Embryonic facial prominence (tissue), 1 donor: ENCODE results near the gene SYS1.

Source experiments
- DNase-seq: peaks from one replicate; pipeline ENCODE4 v3.0.0-alpha.2; 2016; ENCODE audit errors: extremely low spot score

SYS1 gene

DNA sequence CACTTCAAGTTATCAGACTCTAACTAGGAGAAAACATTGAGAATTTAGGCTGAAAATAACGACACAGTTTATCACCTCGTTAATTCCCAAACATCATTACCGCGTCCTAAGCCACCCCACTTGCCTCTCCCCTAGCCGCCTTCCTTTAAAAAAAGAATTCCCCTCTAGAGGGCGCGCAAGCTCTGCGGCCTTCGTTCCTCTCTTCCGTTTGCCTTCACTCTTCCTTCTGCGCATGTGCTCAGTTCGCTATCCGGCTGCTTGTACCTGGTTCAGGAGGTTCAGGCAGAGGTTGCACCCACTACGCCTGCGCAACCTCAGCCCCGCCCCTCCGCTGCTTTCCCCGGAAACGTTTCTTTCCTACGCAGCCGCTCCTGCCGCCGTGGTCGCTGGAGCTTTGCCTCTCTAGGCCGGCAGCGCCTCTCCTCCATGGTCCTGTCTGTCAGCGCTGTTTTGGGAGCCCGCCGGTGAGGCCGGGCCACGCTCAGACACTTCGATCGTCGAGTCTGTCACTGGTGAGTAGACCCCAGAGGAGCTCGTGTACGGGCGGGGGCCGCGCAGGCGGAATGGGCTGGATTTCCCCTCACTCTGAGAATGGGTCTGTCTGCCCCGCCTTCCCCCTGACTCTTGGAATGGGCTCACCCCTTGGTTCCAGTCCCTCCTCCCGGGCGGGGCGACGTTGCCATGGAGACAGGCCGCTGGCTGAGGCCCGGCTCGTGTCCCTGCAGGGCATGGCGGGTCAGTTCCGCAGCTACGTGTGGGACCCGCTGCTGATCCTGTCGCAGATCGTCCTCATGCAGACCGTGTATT is at the start of gene SYS1:
Gene SYS1, plus strand, starts transcription at position 353 of the 807 bp plus-strand sequence. Its CDS starts 376 bp downstream, at position 729.
- DNase-seq: peak; percentile 98

DNA sequence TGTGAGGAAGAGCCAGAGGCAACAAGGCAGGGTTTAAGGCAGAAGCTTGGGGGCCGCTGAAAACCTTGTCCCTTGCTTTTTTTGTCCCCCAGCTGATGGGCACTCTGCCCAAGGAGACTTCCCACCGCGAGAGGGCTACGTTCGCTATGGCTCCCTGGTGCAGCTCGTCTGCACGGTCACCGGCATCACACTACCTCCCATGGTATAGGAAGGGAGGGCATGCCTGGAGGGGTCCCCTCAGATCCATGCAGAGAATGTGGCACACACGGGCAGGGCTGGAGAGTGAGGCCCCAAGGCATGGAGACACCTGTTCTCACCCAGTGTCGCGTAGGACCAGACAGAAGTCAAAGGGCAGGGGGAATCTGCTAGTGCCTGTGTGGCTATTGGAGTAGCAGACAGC is 49.0 kb upstream of the SYS1 start:
- no peak for DNase-seq

DNA sequence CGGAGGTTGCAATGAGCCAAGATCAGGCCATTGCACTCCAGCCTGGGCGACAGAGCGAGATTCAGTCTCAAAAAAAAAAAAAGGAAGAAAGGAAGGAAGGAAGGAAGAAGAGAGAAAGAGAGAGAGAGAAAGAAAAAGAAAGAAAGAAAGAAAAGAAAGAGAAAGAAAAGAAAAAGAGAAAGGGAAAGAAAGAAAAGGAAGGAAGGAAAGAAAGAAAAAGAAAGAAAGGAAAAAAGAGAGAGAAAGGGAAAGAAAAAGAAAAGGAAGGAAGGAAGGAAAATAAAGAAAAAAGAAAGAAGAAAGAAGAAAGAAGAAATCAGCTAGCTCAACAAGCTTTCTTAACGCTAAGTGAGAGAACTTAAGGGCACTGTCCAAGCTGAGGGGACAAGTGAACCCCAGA is 47.3 kb upstream of the SYS1 start:
- no peak for DNase-seq

DNA sequence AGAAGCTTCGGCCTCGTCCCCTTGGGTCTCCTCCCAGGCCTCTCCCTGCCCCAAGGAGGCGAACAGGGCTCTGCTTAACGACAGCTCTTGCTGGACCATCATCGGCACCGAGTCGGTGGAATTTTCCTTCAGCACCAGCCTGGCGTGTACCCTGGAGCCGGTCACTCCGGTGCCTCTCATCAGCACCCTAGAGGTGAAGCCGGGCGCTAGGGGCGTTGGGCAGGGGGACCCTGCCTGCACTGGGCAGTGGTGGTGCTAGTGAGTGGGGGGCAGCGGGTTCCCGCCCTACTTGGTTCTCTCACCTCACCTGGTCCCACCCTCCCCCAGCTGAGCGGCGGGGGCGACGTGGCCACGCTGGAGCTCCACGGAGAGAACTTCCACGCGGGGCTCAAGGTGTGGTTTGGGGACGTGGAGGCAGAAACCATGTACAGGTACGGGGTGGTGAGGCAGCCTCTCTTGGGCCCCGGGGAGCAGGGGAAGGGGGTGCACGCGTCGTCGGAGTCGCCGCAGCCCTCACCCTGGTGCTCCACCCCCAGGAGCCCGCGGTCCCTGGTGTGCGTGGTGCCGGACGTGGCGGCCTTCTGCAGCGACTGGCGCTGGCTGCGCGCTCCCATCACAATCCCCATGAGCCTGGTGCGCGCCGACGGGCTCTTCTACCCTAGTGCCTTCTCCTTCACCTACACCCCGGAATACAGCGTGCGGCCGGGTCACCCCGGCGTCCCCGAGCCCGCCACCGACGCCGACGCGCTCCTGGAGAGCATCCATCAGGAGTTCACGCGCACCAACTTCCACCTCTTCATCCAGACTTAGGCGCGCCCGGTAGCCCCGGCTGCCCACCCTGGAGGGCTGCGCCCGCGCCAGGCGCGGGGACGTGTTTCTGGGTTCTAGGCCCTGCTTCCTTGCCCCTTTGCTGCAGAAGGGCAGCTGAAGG is 46.5 kb upstream of the SYS1 start:
- DNase-seq: no peak

DNA sequence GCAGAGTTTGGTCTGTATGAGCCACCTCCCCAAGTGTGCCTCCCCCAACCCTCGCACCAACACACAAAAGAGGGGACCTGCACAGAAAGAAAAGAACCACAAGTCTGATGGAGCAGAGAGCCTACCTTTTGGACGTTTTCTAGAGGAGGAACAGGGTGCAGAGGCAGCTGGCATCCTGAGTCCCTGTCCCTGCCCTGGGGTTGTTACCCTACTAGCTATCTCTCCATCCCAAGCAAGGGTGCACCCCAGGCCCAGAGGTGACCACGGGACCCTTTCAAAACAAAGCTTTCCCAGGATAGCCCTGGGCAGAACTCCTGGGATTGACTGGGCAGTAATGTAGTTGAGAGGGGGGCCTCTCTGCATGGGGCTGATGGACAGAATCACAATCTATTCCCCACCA is 45.1 kb upstream of the SYS1 start:
- no peak for DNase-seq

DNA sequence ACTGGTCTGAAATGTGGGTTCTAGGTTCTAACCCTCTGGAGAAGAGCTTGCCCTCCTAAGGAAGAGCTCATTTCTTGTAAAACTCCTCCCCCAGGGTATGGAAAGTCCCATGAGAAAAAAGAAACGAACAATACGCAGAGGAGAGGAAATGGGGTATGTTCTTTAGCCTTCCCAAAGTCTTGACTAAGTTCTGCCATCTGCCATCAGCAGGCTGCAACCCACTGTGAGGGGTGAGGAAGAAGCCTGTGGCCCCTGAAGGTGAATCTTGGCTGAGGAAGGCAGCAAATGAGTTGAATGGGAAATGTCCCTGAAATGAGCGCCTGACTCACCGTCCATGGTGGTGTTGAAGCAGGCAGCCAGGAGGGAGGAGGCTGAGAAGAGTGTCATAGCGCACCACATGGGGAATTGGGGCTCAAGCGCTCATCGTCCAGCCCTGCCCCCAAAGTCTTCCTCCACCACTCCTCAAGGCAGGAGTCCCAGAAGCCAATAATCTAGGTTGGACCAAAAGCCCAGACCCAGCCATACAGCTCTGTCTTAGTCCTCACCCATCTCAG is 44.5 kb upstream of the SYS1 start:
- no peak for DNase-seq

DNA sequence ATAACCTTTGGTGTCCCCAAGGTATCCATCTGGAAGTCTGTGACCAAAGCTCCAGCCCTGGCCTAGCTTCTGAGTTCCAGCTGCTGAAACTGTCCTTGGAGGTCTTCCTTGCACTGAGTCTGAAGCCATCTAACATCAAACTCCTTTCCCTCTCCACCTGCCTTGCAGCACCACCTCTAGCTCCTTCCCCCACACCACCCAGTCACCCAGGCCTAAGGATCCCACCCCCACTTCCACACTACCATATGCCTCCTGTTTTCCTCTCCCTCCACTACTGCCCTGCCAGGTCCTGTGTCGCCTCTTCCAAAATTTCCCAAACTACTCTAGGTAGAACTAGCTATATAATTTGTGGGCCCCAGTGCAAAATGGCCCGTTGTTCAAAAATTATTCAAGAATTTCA is 44.0 kb upstream of the SYS1 start:
- no peak for DNase-seq

DNA sequence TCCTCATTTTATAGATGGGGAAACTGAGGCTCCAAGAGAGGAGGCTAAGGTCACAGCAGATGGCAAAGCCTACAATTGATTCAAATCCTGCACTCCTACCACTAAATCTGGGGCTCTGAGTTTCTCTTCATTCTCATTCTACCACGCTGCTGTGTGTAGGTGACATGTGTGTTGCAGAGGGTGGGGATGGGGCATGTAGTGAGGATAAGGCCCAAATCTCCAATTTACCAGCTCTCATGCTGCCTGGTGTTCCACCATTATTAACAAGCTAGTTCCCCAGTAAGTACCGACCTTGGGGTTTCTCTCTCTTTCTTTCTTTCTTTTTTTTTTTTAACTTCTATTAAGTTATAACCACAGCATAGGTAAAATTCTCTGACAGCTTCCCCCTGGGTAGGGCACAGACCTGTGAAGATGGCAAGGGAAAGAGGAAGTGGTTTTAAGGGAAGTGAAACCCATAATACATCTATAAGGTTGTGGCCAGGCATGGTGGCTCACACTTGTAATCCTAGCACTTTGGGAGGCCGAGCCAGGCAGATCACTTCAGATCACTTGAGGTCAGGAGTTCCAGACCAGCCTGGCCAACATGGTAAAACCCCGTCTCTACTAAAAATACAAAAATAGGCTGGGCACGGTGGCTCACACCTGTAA is 41.9 kb upstream of the SYS1 start:
- DNase-seq: no peak

DNA sequence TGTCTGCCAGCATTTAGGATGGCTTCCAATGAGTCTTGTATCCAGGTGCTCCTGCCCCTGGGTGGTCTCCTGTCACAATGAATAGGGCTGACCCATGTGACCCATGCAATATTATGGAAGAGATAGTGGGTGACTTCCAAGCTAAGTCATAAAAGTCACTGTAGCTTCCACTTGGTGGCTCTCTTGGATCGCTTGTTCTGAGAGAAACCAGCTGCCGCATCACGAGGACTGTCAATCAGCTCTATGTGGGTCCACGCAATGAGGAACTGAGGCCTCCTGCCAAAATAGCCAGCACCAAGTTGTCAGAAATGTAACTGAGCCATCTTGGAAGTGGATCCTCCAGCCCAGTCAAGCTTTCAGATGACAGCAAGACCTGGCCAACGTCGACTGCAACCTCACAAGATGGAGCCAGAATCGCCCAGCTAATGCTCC is 40.0 kb upstream of the SYS1 start:
- DNase-seq: no peak

DNA sequence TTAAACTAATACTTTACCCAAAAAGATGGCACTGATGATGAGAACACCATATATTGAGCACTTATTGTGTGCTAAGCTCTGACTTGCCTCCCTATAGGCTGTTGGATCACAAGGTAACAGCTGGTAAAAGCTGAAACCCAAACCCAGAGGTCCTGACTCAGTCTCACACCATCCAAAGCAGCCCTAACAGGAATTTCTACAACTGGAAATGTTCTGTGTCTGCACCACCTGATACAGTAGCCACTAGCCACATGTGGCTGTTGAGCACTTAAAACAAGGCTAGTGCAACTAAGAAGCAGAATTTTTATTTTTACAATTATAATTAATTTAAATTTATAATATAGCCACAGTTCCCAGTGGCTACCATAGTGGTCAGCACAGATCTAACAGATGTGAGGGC is 39.2 kb upstream of the SYS1 start:
- no peak for DNase-seq

DNA sequence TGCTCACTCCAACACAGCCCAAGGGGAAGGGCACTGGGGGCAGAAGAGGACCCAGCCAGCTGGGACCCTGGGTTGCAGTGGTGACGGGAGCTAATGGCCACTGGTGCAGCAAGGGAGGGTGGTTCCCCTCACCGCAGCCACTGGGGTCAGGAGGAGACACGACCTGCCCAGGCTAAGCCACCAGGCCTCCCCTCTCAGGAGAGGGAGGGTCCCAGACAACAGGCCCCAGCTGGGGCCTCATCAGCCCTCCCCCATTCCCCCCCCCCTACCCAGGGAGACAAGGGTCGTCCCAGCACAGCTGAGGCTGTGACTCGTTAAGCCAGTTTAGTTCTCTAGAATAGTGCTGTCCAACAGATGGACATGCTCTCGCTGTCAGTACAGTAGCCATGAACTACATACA is 37.6 kb upstream of the SYS1 start:
- DNase-seq: no peak

DNA sequence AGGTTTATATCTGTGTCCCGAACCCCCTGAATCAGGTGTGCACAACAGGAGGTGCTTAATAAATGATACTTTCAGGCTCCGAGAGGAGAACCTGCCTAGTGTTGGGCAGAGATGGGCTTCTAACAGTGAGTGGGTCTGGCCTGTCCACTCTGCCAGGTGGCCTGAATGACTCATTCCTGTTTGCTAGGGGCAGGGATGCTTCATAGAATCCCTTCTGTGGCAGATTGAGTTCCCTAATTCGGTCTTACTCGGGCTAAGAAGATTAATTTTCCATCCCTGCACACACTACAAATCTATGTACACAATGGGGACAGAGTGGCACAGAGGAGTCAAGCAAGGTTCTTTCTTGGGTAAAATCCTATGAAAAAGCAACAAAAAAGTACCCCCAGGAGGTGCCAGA is 34.5 kb upstream of the SYS1 start:
- no peak for DNase-seq

DNA sequence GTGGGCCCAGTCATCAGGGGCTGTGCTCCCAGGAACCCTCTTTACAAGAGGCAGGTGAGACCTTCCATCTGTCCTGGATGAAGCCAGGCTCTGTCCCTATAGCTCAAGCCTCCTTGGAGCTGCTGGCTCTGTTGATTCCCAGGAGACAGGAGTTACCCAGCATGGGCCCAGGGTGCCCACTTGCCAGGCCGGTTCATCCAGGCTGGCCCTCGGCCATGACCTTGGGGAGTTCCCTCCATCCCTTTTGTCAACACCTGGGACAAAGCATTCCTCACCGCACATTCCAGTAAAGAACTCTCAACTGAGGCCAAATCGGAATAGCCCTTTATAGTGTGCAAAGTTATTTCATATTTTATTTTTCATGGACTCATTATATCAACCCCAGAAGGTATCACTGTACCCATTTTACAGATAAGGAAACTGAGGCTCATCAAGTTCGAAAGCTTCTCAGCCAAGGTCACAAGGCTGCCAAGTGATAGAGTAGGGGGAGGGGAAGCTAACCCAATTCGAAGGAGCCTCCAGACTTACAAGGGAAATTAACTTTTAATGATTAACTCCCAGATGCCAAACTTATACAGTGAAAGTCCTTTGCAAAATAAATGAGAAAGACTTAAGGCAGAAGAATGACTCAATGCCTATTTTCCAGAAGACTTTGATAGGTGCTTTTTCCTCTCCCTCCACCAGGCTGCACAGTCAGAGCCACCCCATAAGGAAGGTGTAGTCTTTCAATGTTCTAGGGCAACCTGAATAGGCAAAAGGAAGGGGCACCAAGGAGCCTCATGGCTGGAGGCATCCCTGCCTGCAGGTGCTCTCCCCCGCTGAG is 33.2 kb upstream of the SYS1 start:
- DNase-seq: no peak

DNA sequence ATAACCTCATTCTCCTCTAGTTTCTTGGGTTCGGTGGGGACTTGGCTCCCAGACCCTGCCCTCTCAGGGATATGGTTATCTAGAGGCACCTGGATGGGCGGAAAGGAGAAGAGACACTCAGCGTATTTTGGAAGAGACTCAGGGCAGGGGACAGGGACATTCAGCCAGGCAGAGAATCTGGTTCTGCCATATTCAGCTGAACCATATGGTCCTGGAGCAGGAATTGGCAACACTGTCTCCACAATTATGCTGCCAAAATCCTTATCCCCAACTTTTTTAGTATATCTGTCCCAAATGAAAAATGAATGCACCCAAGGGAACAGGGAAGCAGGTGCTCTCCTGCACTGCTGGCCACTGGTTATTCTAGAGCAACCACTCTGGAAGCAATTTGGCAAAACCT is 32.5 kb upstream of the SYS1 start:
- DNase-seq: no peak

DNA sequence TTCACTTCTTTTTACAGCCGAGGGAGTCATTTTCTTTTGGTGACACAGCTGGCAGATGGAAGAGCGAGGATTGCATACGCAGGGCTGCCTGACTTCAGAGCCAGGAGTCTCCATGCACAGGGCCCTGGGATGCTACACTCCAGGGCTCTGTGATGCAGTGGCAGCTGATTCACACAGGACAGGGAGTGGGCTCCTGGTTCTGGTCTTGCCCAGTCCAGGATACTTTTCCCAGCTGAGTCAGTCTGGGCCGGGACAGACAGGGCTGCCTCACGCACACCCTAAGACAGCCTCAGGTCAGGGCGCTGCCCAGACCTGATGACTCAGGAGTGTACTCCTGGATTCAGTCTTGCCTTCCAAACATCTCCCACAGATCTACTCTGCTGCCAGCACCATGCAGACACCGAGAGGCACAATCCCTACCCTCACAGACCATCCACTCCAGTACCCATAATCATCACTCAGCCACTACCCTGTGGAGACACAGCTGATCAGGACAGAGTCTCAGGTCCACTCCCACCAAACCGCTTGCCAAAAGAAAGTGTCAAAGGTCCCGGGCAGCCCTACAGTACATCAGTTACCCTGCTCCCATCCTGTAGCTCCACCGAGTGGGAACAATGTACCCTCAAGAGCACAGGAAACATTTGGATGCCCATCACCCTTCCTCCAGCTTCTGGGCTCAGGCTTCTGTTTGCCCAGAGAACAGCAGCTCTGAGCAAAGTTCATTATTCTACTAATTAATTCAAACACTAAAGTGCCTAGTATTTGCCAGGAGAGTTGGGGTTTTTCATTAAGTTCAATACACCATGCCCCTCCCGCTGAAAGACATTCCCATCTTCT is 26.2 kb upstream of the SYS1 start:
- DNase-seq: no peak

DNA sequence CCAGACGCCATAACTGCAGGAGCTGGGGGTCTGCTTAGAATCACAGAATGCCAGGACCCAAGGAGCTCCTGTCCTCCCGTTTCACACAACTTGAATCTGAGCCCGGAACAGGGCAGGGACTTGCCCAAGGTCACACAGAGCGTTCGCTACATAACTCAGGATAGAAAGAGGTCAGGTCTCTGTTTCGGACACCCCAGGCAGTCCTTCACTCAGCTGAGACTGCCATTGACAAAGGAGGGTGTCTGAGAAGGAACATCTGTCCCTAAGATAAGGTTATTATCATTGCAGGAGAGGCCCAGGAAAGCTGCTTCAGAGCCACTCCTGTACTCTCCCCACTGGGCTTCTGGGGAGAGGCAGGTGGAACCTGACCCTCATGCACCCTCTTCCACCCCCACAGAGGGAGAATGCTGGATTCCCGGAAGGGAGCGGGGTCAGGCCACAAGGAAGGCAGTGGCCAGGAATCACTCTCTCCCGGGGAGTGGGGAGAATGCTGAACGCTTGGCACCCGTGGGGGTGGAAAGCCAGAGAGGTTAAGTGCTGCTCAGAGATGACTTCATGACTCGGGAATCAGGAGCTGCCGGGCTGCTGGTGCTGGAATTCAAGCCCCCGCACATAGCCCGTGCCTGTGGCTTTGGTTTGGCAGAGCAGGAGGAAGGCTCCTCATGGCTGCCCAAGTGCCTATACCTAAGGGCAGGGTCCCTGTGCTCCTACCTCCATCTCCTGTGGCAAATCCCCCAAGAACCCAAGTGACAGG is 25.4 kb upstream of the SYS1 start:
- no peak for DNase-seq

DNA sequence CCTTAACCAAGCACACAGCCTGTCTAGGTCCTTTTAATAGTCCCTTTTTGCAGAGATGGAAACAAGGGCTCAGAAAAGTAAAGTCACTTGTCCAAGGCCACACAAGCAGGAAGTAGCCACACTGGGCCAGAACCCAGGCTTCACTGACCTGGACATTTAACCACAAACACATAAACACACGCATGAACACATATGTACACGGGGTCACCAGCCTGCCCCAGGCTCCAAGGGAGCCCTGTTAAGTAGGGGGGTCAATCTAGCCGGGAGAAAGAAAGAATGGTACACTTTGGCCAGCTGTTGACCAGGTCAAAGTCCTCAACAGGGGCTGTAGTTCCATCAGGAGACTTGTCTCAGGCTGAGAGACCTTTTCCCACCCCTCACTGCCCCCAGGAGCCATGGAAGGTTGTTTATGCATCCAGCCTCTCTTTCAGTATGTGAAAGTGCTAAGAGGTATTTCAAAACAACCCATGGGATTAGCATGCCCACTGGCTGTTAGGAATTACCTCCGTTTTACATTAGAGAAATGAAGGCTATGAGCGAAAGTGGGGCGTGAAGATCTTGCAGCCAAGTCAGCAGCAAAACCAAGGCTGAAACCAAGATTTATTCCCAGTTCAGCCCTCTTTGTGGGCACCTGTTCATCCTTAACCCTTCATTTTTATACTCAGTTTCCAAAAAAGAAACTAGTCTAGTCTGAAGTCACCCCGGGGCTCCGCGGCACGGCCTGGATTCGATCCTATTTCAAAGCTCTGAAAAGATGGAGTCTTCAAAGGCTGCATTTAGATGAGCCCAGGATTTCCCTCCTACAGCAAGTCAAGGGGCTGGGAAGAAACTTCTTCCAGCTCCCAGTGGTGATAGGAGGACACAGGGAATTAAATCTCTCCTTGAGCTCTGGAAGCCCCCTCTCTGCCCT is 24.6 kb upstream of the SYS1 start:
- DNase-seq: no peak

DNA sequence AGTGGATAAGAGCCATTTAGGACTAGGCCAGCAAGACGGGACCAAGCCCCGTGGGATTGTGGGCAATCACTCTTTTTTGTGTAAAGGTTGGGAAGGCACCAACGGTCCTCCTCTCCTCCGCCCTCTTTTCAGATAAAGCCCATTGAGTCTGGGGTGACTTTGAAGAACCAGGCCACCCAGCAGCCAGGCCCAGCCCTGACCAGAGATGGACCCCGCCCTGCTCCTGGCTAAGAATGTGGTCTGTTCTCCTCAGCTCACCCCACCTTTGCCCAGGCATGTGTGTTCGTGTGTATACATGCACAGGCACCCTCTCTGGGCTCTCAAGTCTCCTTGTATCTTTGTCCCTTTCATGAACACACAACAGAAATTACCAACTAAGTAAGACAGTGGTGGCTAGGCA is 23.9 kb upstream of the SYS1 start:
- DNase-seq: no peak
